Activated T-helper 2 cell treated with anti-CD3 and anti-CD28 coated beads, Interferon-gamma antibody, Interleukin-2, Interleukin-4, amounts not matched to agents 10 μg/mL and 5 μg/mL and 100 μg/mL, durations not matched to agents 14 hours and 24 hours and 36 hours (primary cell): Measurements from ENCODE around the gene ATAD3B. TPM values are rescaled to one million over a fixed set of nuclear protein-coding genes. Genes with fewer than 3 reads are reported as not detected.
"Not testable (repeated sequence)": the region's sequence is repeated elsewhere in the genome, so short reads cannot be mapped to it uniquely, and the experiment has no call there.

Experiments
- DNase-seq: peaks from one replicate; pipeline ENCODE4 v3.0.0; 2021; ENCODE audit warnings: low spot score
- H3K27ac Mint-ChIP-seq: one replicate; pipeline ENCODE4 v1.8.0; 2021; ENCODE audit warnings: mixed read lengths
- H3K27me3 Mint-ChIP-seq: one replicate; pipeline ENCODE4 v1.8.0; 2021; ENCODE audit warnings: low read depth, mixed read lengths
- H3K36me3 Mint-ChIP-seq: one replicate; pipeline ENCODE4 v1.8.0; 2021; ENCODE audit warnings: low read depth, mixed read lengths
- H3K4me1 Mint-ChIP-seq: one replicate; pipeline ENCODE4 v1.8.0; 2021; ENCODE audit warnings: low read depth, mixed read lengths
- H3K4me3 Mint-ChIP-seq: one replicate; pipeline ENCODE4 v1.8.0; 2021; ENCODE audit warnings: low read depth, mild to moderate bottlenecking, moderate library complexity, mixed read lengths
- H3K9me3 Mint-ChIP-seq: one replicate; pipeline ENCODE4 v1.8.0; 2021; ENCODE audit warnings: mixed read lengths
- intact Hi-C: fragments of 100-400 bp; cut with micrococcal nuclease; formaldehyde crosslinking; loops from one replicate; pipeline ENCODE4 v1.15.1; 2023
- total RNA-seq: library from RNA; stranded (reverse); gene quantifications from 2 replicates; pipeline ENCODE4 v1.2.3, GENCODE V29; 2022

The ATAD3B gene
- total RNA-seq, 1 donor from 2014 or later = 68.0 TPM

GRCh38 chr1:1521331-1521730 lies 49.8 kb downstream of the ATAD3B start:
- no peaks in the 10 kb centered on the region for H3K27me3 Mint-ChIP-seq
- H3K4me3 Mint-ChIP-seq = no peak overlapping the region
- no peaks in the 10 kb centered on the region for H3K4me1 Mint-ChIP-seq
- H3K36me3 Mint-ChIP-seq = peaks cover 24% of the 10 kb centered on the region
- intact Hi-C loops = no loop called here
- no peaks in the 10 kb centered on the region for H3K9me3 Mint-ChIP-seq
- no peak overlapping the region for H3K27ac Mint-ChIP-seq
- no peak for DNase-seq

- H3K27me3 Mint-ChIP-seq, DNase-seq, H3K4me3 Mint-ChIP-seq, intact Hi-C loops, H3K27ac Mint-ChIP-seq, H3K4me1 Mint-ChIP-seq, H3K9me3 Mint-ChIP-seq: not testable (repeated sequence)
- H3K36me3 Mint-ChIP-seq = peaks cover 30% of the 10 kb centered on the region
These were observed 51.0 kb downstream of the ATAD3B start for GRCh38 chr1:1522536-1522935.

GRCh38 chr1:1523226-1523625 lies 51.7 kb downstream of the ATAD3B start:
- H3K9me3 Mint-ChIP-seq, intact Hi-C loops: not testable (repeated sequence)

GRCh38 chr1:1523651-1524050 lies 52.1 kb downstream of the ATAD3B start:
- peaks cover 26% of the 10 kb centered on the region for H3K36me3 Mint-ChIP-seq
- H3K27me3 Mint-ChIP-seq, DNase-seq, H3K4me1 Mint-ChIP-seq, H3K27ac Mint-ChIP-seq, H3K4me3 Mint-ChIP-seq, intact Hi-C loops, H3K9me3 Mint-ChIP-seq: not testable (repeated sequence)

More at GRCh38 chr1:1523226-1523625, 51.7 kb downstream of the ATAD3B start:
- H3K36me3 Mint-ChIP-seq = peaks cover 28% of the 10 kb centered on the region
- not testable (repeated sequence) for H3K27ac Mint-ChIP-seq, H3K27me3 Mint-ChIP-seq, H3K4me3 Mint-ChIP-seq, DNase-seq, H3K4me1 Mint-ChIP-seq

- H3K27me3 Mint-ChIP-seq, H3K4me1 Mint-ChIP-seq, intact Hi-C loops, DNase-seq, H3K4me3 Mint-ChIP-seq, H3K9me3 Mint-ChIP-seq, H3K27ac Mint-ChIP-seq: not testable (repeated sequence)
- peaks cover 34% of the 10 kb centered on the region for H3K36me3 Mint-ChIP-seq
These were observed 53.3 kb downstream of the ATAD3B start for GRCh38 chr1:1524750-1525383.

GRCh38 chr1:1526476-1526875 lies 54.9 kb downstream of the ATAD3B start:
- DNase-seq, H3K4me3 Mint-ChIP-seq, intact Hi-C loops, H3K9me3 Mint-ChIP-seq, H3K4me1 Mint-ChIP-seq, H3K27me3 Mint-ChIP-seq, H3K27ac Mint-ChIP-seq: not testable (repeated sequence)
- peaks cover 47% of the 10 kb centered on the region for H3K36me3 Mint-ChIP-seq

GRCh38 chr1:1527092-1527816 lies 55.7 kb downstream of the ATAD3B start:
- Mint-ChIP-seq H3K36me3 (peaks cover 52% of the 10 kb centered on the region), H3K27ac (no peak overlapping the region), H3K4me3 (no peak overlapping the region)

GRCh38 chr1:1528301-1529267 lies 57.0 kb downstream of the ATAD3B start:
- Mint-ChIP-seq H3K27ac (no peak overlapping the region), H3K36me3 (peaks cover 55% of the 10 kb centered on the region), H3K27me3 (no peaks in the 10 kb centered on the region), H3K4me1 (no peaks in the 10 kb centered on the region), H3K9me3 (peaks cover 6% of the 10 kb centered on the region), H3K4me3 (no peak overlapping the region)
- no peak for DNase-seq
- intact Hi-C loops = no loop called here

More at GRCh38 chr1:1527092-1527816, 55.7 kb downstream of the ATAD3B start:
- Mint-ChIP-seq H3K27me3 (no peaks in the 10 kb centered on the region), H3K9me3 (peaks cover 6% of the 10 kb centered on the region), H3K4me1 (no peaks in the 10 kb centered on the region)
- no peak for DNase-seq
- intact Hi-C loops = no loop called here

- Mint-ChIP-seq H3K36me3 (peaks cover 55% of the 10 kb centered on the region), H3K9me3 (peaks cover 6% of the 10 kb centered on the region), H3K4me3 (no peak overlapping the region), H3K27ac (no peak overlapping the region), H3K27me3 (no peaks in the 10 kb centered on the region), H3K4me1 (no peaks in the 10 kb centered on the region)
- DNase-seq = no peak
- intact Hi-C loops = no loop called here
These were observed 57.8 kb downstream of the ATAD3B start for GRCh38 chr1:1529321-1529720.

- Mint-ChIP-seq H3K27me3 (no peaks in the 10 kb centered on the region), H3K27ac (no peak overlapping the region), H3K9me3 (peaks cover 6% of the 10 kb centered on the region), H3K4me3 (no peak overlapping the region), H3K36me3 (peaks cover 53% of the 10 kb centered on the region), H3K4me1 (no peaks in the 10 kb centered on the region)
- no peak for DNase-seq
- intact Hi-C loops = no loop called here
These were observed 58.4 kb downstream of the ATAD3B start for GRCh38 chr1:1529936-1530335.

GRCh38 chr1:1531947-1532346 lies 60.4 kb downstream of the ATAD3B start:
- no peak overlapping the region for H3K4me3 Mint-ChIP-seq
- no peaks in the 10 kb centered on the region for H3K4me1 Mint-ChIP-seq
- no peaks in the 10 kb centered on the region for H3K27me3 Mint-ChIP-seq
- H3K36me3 Mint-ChIP-seq = peaks cover 44% of the 10 kb centered on the region
- intact Hi-C loops = no loop called here
- H3K27ac Mint-ChIP-seq = no peak overlapping the region
- peaks cover 6% of the 10 kb centered on the region for H3K9me3 Mint-ChIP-seq
- no peak for DNase-seq

GRCh38 chr1:1533176-1533893 lies 61.8 kb downstream of the ATAD3B start:
- peaks cover 33% of the 10 kb centered on the region for H3K36me3 Mint-ChIP-seq
- H3K4me3 Mint-ChIP-seq, DNase-seq, H3K9me3 Mint-ChIP-seq, H3K27me3 Mint-ChIP-seq, H3K4me1 Mint-ChIP-seq, intact Hi-C loops, H3K27ac Mint-ChIP-seq: not testable (repeated sequence)
